Measurements from ENCODE around the gene RPS15.
"Not testable (repeated sequence)": the region's sequence is repeated elsewhere in the genome, so short reads cannot be mapped to it uniquely, and the experiment has no call there.

Gene RPS15

GRCh38 chr19:1435378-1435989 is 2.7 kb upstream of the RPS15 start:
- DNase-seq, result no peak
- ATAC-seq, result no peak

- ATAC-seq, result no peak
Measured at GRCh38 chr19:1437609-1438008, 587 bp upstream of the RPS15 start.

GRCh38 chr19:1438933-1439354 is 748 bp downstream of the RPS15 start:
- no peak for DNase-seq
- ATAC-seq, result no peak

More at GRCh38 chr19:1437609-1438008, 587 bp upstream of the RPS15 start:
- DNase-seq, result no peak

GRCh38 chr19:1439525-1440417 is 1.6 kb downstream of the RPS15 start:
- not testable (repeated sequence) for DNase-seq

GRCh38 chr19:1440418-1440801 is 2.2 kb downstream of the RPS15 start:
- ATAC-seq (no peak), DNase-seq (no peak)

More at GRCh38 chr19:1439525-1440417, 1.6 kb downstream of the RPS15 start:
- ATAC-seq, result not testable (repeated sequence)

- DNase-seq (no peak), ATAC-seq (no peak)
Measured at GRCh38 chr19:1441022-1441426, 2.8 kb downstream of the RPS15 start.

GRCh38 chr19:1441677-1442438 is 3.7 kb downstream of the RPS15 start:
- DNase-seq (no peak), ATAC-seq (no peak)

- DNase-seq (peak; percentile 89), ATAC-seq (peak; percentile 74)
Measured at GRCh38 chr19:1445185-1445931, 7.2 kb downstream of the RPS15 start.

GRCh38 chr19:1445932-1446712 is 7.9 kb downstream of the RPS15 start:
- ATAC-seq (no peak), DNase-seq (peak; percentile 34)

- DNase-seq (peak; percentile 41), ATAC-seq (no peak)
Measured at GRCh38 chr19:1446713-1447481, 8.7 kb downstream of the RPS15 start.

- ATAC-seq, result no peak
- DNase-seq, result no peak
Measured at GRCh38 chr19:1447504-1447903, 9.3 kb downstream of the RPS15 start.

- no peak for DNase-seq
- ATAC-seq, result no peak
Measured at GRCh38 chr19:1447944-1448343, 9.7 kb downstream of the RPS15 start.

- DNase-seq, result peak; percentile 56
- no peak for ATAC-seq
Measured at GRCh38 chr19:1449467-1450442, 11.6 kb downstream of the RPS15 start, which contains the start of gene APC2. TSS of gene APC2 (plus strand) at chr19:1450121. CDS start at chr19:1453002, 2,881 bp downstream.

- ATAC-seq, result no peak
- DNase-seq, result no peak
Measured at GRCh38 chr19:1450735-1451731, 12.8 kb downstream of the RPS15 start.

- no peak for DNase-seq
- no peak for ATAC-seq
Measured at GRCh38 chr19:1451916-1452801, 14.0 kb downstream of the RPS15 start.

- ATAC-seq, result no peak
- DNase-seq, result no peak
Measured at GRCh38 chr19:1452802-1453524, 14.8 kb downstream of the RPS15 start.
